Stimulated activated CD8-positive, alpha-beta memory T cell treated with anti-CD3 and anti-CD28 coated beads, Interleukin-4, amount 100 ng/mL, for 24 hours (primary cell): ENCODE results near the gene SNAPC2.

Experiments used
- DNase-seq: peaks from one replicate; pipeline ENCODE4 v3.0.0-alpha.2; 2020; ENCODE audit warnings: low read depth

The SNAPC2 gene

DNA sequence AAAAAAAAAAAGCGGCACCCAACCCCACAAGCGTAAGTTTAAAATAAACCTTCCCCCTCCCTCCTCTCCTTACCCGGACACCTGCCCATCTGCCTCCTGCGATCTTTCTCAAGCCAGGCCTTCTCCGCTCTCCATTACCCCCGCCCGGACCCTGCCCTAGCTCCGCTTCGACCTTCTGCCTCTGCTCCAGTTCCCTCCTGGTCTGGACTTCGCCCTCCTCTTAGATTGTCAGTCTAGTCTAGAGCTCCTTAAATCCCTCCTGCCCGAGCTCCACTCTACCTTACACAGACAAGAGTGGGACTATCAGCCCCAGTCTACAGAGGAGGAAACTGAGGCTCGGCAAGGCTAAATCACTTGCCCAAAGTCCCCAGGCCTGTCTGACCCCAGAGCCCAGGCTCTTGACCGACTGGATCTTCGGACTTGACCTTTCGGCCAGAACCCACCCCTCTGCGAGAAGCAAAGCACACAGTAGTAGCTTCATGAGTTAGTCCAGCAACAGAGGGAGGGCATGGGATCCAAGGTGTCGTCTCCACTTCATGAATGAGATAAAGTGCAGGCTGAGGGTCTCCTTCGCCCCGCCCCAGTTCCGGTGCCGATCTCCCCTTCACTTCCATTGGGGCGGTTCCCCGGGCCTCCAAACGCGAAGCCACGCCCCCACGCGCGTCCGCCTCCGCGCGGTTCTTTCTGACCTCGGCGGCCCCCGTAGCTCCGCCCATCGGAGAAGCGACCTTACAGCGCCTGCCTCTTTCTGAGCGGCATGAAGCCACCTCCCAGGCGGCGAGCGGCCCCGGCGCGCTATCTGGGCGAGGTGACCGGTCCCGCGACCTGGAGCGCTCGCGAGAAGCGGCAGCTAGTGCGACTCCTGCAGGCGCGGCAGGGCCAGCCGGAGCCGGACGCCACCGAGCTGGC is at the start of gene SNAPC2:
Gene SNAPC2, plus strand, starts transcription at position 729 of the 909 bp plus-strand sequence. Its CDS starts 29 bp downstream, at position 758.
- peak; percentile 94 for DNase-seq

GRCh38 chr19:7870571-7871436 is 49.3 kb upstream of the SNAPC2 start:
- no peak for DNase-seq

DNA sequence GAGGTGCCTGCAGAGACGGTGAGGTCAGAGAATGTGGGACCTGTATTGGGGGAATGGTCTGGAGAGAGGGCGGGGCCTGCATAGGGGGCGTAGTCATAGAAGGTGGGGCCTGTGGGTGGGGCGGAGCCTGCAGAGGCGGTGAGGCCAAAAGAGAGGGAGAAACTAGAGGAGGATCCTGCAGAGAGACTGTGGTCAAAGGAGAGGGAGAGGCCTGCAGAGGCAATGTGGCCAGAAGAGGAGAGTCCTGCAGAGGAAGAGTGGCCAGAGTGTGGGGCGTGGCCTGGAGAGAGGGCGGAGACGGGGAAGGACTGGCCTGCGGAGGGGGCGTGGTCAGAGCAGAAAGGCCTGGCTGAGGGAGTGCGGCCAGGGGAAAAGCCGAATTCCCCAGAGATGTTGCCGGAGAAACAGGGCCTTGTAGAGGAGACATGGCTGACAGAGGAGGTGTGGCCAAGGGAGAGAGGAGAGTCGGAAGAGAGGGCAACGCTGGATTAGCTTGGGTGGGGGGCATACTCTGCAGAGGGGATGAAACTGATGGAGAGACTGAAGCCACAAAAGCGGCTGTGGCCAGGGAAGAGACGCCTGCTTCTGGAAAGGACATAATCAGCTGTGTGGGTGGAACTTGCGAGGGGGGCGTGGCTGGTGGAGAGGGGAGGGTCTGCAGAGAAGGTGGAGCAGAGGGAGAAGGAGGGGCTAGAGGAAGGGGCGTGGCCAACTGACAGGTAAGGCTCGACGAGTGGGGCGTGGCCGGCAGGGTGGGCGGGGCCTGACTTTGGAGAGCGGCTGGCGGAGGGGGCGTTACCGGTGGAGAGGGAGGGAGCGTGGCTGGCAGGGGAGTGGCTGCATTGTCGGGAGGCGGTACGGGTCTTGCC is 48.5 kb upstream of the SNAPC2 start:
- DNase-seq, result peak; percentile 68

DNA sequence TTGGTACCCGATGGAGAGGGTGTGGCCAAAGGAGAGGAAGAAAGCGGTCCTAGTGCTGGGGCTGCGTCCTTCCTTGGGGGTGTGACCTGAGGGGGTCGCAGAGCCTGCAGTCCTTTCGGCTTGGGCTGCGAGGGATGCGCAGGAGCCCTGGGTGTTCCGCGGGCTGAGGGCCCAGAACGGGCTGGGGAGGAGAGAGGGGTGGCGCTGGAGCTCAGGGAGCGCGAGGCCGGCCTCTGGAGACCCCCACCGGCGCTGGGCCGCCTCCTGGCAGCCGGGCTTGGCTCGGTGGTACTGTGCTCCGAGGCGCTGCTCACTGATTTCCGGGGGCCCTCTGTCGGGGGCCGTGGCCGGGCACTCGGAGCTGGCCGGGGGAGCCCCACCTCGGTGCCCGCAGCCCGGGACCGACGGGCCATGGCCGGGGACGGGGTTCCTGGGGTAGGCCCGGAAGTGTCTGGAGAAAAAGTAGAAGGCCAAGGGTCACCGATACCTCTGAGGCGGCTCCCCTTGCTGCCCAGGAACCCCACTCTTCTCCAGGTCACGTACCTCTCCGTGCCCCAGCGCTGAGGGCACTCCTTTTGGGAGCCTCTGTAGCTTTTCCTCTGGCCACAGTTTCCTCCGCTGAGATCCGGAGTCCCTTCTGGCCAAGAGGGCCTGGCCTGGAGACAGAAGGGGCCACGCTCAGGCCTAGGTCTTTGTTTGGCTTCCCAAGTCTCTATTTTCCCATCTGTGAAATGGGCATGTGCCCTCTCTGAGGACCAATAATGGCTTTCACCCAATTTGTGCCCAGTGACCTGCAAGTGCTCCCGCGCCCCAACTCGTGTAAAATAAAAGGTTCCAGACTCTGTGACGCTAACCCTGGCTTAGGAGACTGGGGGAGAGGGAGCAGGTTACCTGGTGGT is 47.6 kb upstream of the SNAPC2 start:
- DNase-seq, result no peak

DNA sequence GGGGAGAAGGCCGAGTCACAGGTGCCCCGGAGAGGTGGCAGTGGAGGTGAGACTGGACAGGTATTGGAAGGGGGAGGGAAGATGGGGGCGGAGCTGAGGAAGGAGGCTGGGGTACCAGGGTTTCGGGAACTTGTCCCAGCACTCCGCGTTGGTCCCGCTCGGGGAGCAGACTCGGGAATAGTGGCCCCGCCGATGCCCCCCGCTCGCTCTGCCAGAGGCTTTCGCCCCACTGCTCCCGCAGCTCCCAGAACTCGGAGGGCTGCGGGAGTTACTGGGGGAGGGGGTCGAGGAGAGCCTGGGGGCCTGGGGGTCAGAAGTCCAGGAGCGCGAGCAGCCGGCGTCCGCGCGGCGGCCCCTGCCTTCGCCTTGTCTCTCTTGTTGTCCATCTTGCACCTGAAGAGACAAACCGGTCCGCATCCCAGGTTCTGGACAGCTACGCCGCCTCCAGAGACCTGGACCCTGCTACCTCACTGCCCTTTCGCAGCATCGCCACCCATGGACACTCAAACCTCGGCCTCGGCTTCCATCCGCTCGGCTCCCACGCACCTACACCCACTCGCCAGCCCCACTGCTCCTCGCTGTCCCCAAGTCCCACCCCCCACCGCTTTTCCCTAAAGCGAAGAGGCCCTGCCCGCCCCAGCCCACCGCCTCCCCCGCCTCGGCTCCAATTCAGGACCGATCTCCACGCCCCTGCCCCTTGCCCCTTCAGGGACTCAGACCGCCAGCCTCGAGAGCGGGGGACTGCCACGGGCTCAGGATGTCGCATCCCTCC is 46.6 kb upstream of the SNAPC2 start:
- no peak for DNase-seq

DNA sequence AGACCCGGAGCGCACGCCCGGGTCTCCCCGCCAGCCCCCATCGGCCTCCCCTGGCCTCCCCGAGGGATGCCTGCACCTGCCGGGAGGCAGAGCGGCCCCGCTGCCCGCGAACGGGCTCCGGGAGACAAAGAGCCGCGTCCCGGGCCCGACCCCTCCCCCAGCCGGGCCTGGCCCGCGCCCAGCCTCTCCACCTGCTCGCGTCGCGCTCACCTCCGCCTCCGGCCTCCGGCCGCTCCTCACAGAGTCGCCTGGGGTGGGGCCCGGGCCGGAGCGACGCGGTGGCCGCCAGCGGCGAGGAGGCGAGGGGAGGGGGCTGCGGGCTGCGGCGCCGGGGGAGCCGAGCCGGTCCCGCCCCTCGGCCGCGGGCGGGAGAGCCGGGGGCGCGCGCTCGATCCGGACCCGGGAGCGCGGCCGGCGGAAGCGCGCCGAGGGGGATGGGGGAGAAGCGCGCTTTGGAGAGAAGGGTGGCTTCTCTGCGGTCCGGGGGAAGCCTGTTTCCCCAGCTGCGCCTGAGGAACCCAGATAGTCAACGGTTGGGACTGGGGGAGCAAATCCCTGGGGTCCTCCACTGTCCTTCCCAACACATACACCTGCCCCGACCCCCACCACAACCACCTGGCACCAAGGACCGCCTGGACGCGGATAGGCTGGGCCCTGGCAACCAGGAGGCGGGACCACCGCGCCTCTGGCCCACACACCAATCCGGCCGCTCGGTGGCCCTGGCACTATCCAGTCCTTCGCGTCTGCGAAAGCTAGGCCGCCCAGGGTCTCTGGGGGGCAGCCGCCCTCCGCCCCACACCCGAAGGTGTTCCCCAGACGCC is 45.9 kb upstream of the SNAPC2 start, which contains the start of gene PRR36:
Gene PRR36, minus strand, starts transcription at position 315 of the 821 bp plus-strand sequence. CDS start 701 bp downstream, outside the sequence.
- DNase-seq, result no peak

GRCh38 chr19:7874897-7875273 is 45.3 kb upstream of the SNAPC2 start:
- no peak for DNase-seq

GRCh38 chr19:7877249-7877836 is 42.8 kb upstream of the SNAPC2 start:
- DNase-seq, result no peak

- DNase-seq, result no peak
Measured at GRCh38 chr19:7879111-7879807, 40.9 kb upstream of the SNAPC2 start.

- DNase-seq, result no peak
Measured at GRCh38 chr19:7879836-7880235, 40.3 kb upstream of the SNAPC2 start.

- DNase-seq, result no peak
Measured at GRCh38 chr19:7881910-7882309, 38.2 kb upstream of the SNAPC2 start.

DNA sequence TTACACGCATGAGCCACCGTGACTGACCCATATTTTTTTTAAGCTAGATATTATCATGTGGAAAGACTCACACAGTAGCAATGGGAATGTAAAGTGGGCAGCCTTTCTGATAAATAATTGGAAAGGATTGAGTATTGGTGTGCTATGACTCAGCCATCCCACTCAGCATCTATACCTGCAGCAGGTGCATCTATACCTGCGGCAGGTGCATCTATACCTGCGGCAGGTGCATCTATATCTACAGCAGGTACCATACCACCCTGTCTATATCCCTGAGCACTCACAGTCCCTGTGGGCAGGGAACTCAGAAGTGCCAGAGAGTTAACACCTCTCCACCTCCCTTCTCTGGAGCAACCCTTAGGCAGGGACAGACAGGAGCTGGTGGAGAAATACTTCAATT is 37.0 kb upstream of the SNAPC2 start:
- no peak for DNase-seq

DNA sequence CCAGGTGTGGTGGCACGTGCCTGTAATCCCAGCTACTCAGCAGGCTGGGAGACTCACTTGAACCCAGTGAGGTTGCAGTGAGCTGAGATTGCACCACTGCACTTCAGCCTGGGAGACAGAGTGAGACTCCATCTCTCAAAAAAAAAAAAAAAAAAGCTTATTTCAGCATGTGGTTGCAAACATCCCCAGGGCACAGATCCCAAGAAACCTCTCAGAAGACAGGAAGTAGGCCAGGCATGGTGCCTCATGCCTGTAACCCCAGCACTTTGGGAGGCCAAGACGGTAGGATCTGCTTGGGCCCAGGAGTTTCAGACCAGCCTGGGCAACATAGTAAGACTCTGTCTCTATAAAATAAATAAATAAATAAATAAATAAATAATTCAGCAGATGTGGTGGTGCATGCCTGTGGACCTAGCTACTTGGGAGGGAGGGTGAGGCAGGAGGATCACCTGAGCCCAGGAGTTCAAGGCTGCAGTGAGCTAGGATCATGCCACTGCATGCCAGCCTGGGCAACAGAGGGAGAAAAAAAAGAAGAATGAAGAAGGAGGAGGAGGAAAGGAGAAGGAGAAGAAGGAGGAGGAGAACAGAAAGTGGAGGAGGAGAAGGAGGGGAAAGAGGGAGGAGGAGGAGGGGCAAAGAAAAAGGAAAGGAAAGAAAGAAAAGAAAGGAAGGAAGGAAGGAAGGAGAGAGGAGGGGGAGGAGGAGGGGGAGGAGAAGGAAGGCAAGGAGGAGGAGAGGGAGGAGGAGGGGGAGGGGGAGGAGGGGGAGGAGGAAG is 36.2 kb upstream of the SNAPC2 start:
- no peak for DNase-seq

DNA sequence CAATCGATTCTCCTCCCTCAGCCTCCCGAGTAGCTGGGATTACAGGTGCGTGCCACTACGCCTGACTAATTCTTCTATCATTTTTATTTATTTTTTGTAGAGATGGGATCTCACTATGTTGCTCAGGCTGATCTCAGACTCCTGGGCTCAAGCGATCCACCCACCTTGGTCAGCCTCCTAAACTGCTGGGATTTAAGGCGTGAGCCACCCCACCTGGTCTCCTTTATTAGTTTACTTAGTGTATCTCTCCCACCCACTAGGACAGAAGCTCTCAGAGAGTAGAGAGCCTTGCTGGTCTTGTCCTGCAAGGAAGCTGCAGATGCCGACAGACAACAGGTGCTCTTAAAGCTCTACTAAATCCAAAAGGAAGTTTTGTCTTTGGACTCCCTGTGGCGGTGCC is 34.3 kb upstream of the SNAPC2 start:
- DNase-seq, result no peak

GRCh38 chr19:7887408-7888144 is 32.6 kb upstream of the SNAPC2 start:
- no peak for DNase-seq

- no peak for DNase-seq
Measured at GRCh38 chr19:7888145-7888825, 31.9 kb upstream of the SNAPC2 start, which contains the start of gene LRRC8E. Gene LRRC8E, plus strand, starts transcription at chr19:7888510. Its CDS starts 7,094 bp downstream, at chr19:7895604.
